Stimulated activated effector memory CD8-positive, alpha-beta T cell treated with anti-CD3 and anti-CD28 coated beads, Interleukin-12 subunit alpha, Interleukin-12 subunit beta, amount 100 ng/mL, for 72 hours (primary cell): Measurements from ENCODE around the gene VSIG2.

ENCODE experiments used
- ATAC-seq: fragments of 150-1000 bp; cut with Tn5 transposase; 2 replicates; pipeline ENCODE4 v1.10.0; 2021
- DNase-seq, 2 donors: peaks; one replicate each; pipeline ENCODE4 v3.0.0; 2021 to 2022; ENCODE audit warnings: low spot score in 2 of 2
- H3K27ac Mint-ChIP-seq: one replicate; pipeline ENCODE4 v1.8.0; 2022; ENCODE audit warnings: mild to moderate bottlenecking, mixed read lengths
- H3K36me3 Mint-ChIP-seq: one replicate; pipeline ENCODE4 v1.8.0; 2022; ENCODE audit warnings: mild to moderate bottlenecking, mixed read lengths
- H3K4me1 Mint-ChIP-seq: one replicate; pipeline ENCODE4 v1.8.0; 2022; ENCODE audit warnings: mixed read lengths
- H3K4me3 Mint-ChIP-seq: one replicate; pipeline ENCODE4 v1.8.0; 2022; ENCODE audit warnings: mild to moderate bottlenecking, mixed read lengths
- H3K9me3 Mint-ChIP-seq: one replicate; pipeline ENCODE4 v1.8.0; 2022; ENCODE audit warnings: mixed read lengths

The VSIG2 gene, protein sequence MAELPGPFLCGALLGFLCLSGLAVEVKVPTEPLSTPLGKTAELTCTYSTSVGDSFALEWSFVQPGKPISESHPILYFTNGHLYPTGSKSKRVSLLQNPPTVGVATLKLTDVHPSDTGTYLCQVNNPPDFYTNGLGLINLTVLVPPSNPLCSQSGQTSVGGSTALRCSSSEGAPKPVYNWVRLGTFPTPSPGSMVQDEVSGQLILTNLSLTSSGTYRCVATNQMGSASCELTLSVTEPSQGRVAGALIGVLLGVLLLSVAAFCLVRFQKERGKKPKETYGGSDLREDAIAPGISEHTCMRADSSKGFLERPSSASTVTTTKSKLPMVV

DNA sequence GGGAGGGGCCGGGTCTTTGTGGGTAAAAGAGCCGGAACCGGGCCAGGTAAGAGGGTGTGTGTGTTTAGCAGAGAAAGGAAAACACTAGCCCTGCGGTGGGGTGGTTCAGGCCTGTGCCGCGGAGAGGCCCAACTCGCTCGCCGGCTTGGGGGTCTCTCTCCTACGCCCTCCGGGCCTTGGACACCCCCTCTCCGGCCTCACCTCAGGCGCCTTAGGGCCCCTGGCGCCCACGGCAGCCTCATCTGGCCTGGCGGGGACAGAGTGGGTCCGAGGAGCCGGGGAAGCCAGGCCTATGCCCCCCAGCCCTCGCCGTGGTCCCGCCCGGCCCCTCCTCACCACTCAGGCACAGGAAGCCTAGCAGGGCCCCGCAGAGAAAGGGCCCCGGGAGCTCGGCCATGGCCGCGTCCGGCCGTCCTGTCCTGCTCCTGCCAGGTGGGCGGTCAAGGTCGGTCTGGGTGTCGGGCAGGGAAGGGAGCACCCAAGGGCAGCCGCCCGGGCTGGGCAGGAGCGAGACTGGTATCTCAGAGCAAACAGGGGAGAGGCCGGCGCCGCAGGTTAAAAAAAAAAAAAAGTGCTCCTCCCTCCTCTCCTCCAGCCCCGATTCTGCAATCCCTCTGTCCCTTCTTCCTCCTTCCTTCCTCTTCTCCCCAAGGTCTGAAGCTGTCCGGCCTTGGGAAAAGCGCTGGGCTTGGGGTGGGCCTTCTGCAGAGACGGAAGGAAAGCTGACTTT lies at the start of gene VSIG2:
Gene VSIG2, minus strand, starts transcription at position 515 of the 730 bp plus-strand sequence. Its CDS starts 118 bp downstream, at position 397.
- Mint-ChIP-seq H3K36me3 (no peaks in the 10 kb centered on the region), H3K9me3 (no peaks in the 10 kb centered on the region), H3K4me3 (no peak within 1 kb of the TSS), H3K4me1 (peaks cover 6% of the 10 kb centered on the region), H3K27ac (no peak within 1 kb of the TSS)
- ATAC-seq: no peak
- no peak for DNase-seq

DNA sequence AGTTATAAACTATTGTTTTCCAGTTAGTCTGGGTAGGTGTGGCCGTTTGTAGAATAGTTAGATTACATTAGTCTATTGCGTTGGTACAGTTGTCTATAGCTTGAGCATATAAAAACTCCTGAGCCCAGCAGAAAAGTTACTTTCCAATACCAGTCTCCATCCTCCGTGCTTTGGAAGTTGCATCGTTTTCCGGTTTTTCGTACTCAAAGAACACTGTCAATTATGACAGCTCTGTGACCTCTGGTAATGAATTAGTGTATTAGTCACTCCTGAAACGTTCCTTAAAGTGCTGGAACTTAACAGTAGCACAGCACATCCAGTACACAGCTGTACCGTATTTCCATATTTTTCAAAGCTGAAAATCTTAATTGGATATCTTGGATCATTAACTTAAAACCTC lies 49.0 kb upstream of the VSIG2 start:
- ATAC-seq (peak; percentile 31), DNase-seq (no peak)
- Mint-ChIP-seq H3K27ac (peak overlapping the region; percentile 83), H3K9me3 (no peaks in the 10 kb centered on the region), H3K4me3 (peak overlapping the region; percentile 91), H3K4me1 (peaks cover 19% of the 10 kb centered on the region), H3K36me3 (no peaks in the 10 kb centered on the region)

DNA sequence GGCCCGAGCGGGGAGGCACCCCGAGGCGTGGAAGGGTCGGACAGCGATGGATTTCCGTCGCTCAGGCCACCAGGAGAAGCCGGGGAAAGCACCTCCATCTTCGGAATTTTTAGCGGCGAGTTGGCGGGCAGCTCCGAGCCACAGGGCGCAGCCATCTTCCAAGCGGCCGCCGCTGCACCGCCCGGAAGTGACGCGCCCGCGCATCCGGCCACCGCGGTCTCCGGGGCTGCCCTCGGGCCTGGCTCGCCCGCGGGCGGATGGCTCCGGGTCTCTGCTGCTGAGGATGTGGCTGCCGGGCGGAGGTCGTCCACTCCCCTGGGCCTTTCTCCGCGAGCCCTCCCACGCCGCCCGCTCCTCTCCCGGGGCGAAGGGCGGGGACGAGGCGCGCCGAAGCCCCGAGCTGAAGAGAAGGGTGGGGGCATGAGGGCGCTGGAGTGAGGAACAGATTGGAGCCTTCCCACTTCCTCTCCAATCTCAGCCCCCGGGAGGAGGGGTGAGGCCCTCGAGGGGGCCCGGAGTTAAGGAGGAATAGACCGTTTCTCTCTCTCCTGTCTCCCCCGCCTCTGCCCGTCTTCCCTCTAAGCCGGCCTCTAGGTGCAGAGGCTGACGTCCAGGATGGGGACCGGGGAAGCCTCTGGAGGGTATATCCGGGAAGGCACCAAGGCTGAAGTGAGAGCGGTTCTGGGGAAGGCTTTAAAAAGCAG lies 48.3 kb upstream of the VSIG2 start, which contains the start of gene MSANTD2:
Gene MSANTD2, minus strand, starts transcription at position 181 of the 704 bp plus-strand sequence. Its CDS starts 26 bp downstream, at position 155.
- Mint-ChIP-seq H3K4me1 (peaks cover 19% of the 10 kb centered on the region), H3K36me3 (no peaks in the 10 kb centered on the region), H3K9me3 (no peaks in the 10 kb centered on the region), H3K4me3 (peak within 1 kb of the TSS; percentile 91), H3K27ac (peak within 1 kb of the TSS; percentile 96)
- DNase-seq (peak; percentile 77 to 90), ATAC-seq (peak; percentile 94)

DNA sequence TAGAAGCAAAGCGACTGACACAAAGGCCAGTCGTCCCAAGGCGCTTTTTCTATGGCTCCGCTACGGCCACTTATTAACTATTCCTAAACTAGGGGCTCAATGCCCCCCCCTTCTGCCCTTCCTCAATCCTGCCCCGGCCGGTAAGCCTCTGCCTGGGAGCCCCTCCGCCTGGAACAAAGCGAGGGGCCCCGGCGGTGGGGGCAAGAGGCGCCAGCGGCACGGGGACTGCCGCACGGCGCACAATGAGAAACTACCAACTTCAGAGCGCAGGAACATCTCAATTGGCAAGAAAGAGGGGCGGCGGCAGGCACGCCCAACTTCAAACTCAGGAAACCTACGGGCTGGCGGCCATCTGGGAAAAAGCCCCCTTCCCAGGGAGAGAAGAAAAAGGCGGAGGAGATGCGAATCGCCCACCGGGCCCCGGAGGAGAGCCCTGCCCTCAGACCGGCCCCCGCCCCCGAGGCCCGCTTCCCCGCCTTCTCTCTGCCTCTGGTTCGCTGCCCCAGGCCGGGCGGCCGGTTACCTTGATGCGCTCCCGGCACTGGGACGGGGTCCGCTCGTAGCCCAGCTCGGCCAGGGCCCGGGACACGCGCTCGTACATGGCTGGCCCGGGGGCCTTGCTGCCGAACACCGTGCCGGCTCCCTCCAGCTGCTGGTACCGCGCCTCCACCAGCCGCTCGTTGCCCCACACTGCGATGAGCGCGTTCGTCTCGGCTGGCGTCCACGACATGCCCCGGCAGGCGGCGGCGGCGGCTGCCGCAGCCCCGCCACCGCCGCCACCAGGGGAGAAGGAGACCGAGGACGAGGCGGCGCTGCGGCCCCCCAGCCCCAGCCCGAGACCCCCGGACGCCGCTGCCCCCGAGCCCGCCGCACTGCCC lies 47.5 kb upstream of the VSIG2 start:
- Mint-ChIP-seq H3K9me3 (no peaks in the 10 kb centered on the region), H3K27ac (peak overlapping the region; percentile 96), H3K36me3 (no peaks in the 10 kb centered on the region), H3K4me3 (peak overlapping the region; percentile 91), H3K4me1 (peaks cover 19% of the 10 kb centered on the region)
- DNase-seq (peak; percentile 30 to 79), ATAC-seq (peak; percentile 72)

DNA sequence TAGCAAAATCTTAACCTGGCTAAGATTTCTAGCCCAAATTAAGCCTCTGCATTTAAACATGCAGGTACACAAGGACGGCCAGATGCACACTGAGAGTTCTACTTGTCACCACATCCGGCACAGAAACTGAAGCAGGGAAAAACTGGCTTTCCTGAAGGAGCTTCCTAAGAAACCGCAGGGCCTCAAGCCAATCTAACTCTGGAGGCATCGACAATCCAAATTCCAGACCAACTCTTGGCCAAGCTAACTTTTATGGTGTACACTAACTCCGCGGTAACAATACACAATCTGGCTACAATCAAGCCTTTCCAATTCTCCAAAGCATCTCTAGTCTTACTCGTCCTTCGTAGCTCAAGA lies 46.9 kb upstream of the VSIG2 start:
- ATAC-seq (peak; percentile 2), DNase-seq (no peak)
- Mint-ChIP-seq H3K27ac (peak overlapping the region; percentile 96), H3K9me3 (no peaks in the 10 kb centered on the region), H3K4me3 (peak overlapping the region; percentile 91), H3K36me3 (no peaks in the 10 kb centered on the region), H3K4me1 (peaks cover 19% of the 10 kb centered on the region)

DNA sequence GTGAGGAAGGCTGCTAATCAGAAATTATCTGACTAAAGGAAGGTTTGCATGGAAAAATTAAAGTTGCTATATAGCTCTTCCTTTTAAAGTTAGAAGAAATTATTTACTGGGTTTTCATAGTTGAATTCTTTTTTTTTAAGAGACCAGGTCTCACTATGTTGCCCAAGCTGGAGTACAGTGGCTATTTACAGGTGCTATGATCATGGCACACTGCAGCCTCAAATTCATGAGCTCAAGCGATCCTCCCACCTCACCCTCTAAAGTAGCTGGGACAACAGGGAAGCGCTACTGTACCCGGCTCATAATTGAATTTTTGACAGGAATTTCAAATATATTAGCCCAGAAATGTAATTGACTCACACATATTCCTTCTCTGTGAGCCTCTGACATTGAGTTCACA lies 44.3 kb upstream of the VSIG2 start:
- H3K4me1 Mint-ChIP-seq: peaks cover 35% of the 10 kb centered on the region
- no peaks in the 10 kb centered on the region for H3K9me3 Mint-ChIP-seq
- H3K4me3 Mint-ChIP-seq: no peak overlapping the region
- DNase-seq (no peak), ATAC-seq (no peak)
- H3K27ac Mint-ChIP-seq: no peak overlapping the region
- H3K36me3 Mint-ChIP-seq: no peaks in the 10 kb centered on the region

DNA sequence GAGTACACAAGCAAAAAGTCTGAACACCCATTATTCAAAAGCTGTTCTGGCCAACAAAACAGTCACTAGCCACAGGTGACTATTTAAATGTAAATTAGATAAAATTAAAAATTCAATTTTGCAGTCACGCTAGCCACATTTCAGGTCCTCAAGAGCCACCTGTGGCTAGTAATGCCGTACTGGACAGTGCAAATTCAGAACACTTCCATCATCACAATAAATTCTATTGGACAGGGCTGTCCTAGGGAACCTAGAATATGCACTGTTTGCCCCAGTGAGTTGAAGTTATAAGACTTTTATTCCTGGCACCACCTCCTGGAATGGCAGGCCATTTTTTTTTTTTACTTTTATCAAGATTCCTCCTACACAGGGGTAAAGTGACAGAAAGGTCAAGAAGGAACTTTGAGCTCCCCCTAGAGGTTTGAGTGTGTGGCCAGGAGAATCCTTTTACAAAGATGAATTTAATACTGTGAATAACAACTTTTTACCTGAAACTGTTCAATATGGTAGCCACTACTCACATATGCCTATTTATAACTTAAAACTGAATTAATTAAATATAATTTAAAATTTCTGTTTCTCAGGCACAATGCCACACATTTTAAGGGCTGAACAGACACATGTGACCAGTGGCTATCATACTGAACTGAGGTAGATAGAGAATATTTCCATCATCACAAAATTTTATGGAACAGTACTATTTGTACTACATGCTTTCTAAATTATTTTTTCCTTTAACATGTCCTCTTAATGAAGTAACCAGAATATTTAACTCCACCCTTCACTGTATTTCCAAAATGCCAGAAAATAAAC lies 41.6 kb upstream of the VSIG2 start:
- Mint-ChIP-seq H3K36me3 (no peaks in the 10 kb centered on the region), H3K27ac (no peak overlapping the region), H3K4me1 (peaks cover 37% of the 10 kb centered on the region), H3K9me3 (no peaks in the 10 kb centered on the region), H3K4me3 (no peak overlapping the region)
- DNase-seq (no peak), ATAC-seq (peak; percentile 65)

DNA sequence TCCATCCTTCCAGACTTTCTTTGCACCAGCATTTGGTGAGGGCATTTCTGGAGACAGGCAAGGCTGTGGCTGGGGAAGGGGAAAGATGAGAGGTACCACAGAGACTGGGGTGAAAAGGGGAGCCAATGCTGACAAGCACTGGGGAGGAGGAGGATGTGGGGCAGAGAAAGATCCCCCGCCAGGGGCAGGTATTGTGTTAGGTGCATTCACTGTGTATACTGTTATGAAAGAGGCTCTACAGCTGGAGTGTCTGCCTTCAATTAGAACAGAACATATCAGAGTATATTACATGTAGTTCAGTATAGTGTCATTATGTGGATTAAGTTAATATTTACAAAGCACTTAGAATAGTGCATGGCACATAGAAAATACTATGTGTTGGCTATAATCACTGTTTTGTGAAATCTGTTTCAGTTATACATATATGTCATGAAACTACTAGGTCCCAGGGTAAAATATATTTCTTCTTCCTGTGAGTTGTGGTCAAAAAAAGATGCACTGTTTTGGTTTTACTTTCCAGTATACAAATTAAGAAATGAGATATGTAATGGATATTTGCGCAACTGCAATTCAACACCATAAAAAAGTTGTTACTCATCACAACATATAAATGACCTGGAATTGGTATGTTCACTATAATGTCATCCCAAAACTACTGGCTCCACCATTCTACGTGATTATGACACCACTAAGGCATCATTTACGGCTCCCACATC lies 39.7 kb upstream of the VSIG2 start:
- Mint-ChIP-seq H3K27ac (no peak overlapping the region), H3K4me3 (no peak overlapping the region), H3K9me3 (no peaks in the 10 kb centered on the region), H3K36me3 (no peaks in the 10 kb centered on the region), H3K4me1 (peaks cover 26% of the 10 kb centered on the region)
- DNase-seq (no peak), ATAC-seq (peak; percentile 34)

DNA sequence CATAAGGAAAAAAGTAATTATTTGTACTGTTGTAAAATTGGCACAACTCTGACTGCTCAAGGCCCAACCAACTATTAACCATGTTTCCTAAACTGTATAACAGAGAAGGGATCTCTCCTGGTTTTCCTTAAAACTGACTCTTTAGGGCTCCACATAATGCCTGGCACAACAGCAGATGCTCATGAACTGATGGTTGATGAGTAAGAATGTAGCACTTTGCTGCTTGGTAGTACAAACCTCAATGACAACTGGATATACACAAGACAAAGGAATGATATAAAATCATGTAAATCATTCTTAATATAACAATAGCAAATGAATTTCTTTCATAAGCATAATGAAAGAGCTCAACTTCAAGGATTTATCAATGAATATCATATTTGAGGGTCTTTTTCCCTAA lies 36.5 kb upstream of the VSIG2 start:
- Mint-ChIP-seq H3K36me3 (no peaks in the 10 kb centered on the region), H3K27ac (no peak overlapping the region), H3K4me1 (peaks cover 26% of the 10 kb centered on the region), H3K9me3 (no peaks in the 10 kb centered on the region), H3K4me3 (no peak overlapping the region)
- no peak for ATAC-seq
- no peak for DNase-seq

DNA sequence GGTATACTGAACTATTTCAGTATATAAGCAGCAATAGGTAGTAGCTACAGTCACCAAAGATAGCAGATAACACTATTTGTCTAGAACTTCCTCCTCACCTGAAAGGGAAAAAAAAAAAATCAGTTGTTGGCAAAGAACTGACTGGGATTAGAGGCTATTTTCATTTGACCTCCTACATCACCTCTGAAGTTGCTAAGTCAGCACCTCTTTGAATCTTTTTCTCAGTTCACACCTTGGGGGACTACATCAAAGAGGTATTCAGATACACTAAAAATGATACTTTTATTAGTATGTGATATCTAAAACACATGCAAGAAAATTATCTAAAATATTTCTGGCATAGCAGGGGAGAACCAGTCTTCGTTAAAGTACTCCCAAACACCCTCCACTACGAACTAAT lies 32.0 kb upstream of the VSIG2 start:
- H3K4me1 Mint-ChIP-seq: no peaks in the 10 kb centered on the region
- H3K36me3 Mint-ChIP-seq: no peaks in the 10 kb centered on the region
- ATAC-seq (no peak), DNase-seq (no peak)
- H3K9me3 Mint-ChIP-seq: no peaks in the 10 kb centered on the region
- H3K27ac Mint-ChIP-seq: no peak overlapping the region
- no peak overlapping the region for H3K4me3 Mint-ChIP-seq

DNA sequence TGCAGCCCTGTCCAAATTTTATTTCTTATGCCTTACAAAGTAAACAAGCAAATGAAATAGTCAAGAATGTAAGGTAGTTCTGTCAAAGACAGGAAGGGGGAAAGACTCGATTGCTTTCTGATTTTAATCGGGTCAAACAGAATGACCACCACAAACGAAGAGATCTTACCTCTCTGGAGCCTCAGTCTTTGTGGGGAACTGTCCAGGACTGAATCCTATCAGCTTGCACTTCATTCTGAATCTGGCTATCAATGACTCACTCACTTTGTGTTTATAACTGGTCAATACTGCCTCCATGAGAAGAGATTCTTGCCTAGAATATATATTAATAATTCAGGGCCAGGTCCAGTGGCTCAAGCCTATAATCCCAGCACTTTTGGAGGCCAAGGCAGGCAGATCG lies 30.9 kb upstream of the VSIG2 start:
- Mint-ChIP-seq H3K36me3 (no peaks in the 10 kb centered on the region), H3K4me3 (no peak overlapping the region), H3K9me3 (no peaks in the 10 kb centered on the region), H3K4me1 (peaks cover 6% of the 10 kb centered on the region), H3K27ac (no peak overlapping the region)
- ATAC-seq (no peak), DNase-seq (no peak)

DNA sequence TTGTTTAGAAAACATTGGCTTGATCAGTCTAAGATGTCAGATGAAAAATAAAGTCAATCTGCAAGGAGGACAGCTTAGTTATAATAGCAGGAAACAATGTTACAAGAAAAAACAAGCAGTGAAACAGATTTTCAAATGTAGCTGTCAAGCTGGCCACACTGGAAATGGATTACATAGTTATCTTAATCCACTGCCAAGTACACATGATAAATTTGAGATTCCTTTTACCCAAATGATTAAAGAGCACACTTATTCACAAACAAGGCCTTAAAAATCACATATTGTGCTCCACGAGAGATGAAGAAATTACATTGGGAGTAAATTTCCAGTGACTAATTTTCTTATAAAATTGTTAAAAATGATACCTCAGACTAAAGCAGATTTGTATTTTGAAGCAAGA lies 27.5 kb upstream of the VSIG2 start:
- no peak for DNase-seq
- Mint-ChIP-seq H3K4me1 (peaks cover 18% of the 10 kb centered on the region), H3K36me3 (peaks cover 9% of the 10 kb centered on the region)

DNA sequence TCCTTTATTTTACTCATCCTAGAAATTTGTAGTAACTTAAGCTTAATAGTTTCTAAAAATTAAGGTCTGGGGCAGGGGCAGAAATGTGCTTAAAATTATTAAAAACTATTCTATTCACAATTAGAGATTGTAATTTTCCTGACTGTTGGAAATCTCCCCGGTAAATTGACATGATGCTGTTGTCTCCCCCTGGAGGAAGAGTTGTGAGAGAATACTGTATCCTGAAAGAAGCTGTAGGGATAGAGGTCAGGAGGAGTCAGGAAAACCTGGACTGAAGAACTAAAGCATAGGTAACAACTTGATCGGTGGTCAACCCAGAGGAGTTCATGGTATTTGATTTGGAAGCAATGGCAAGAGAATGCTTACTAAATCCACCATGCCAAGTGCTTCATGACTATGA lies 26.2 kb upstream of the VSIG2 start:
- Mint-ChIP-seq H3K9me3 (no peaks in the 10 kb centered on the region), H3K4me3 (no peak overlapping the region), H3K4me1 (peaks cover 18% of the 10 kb centered on the region), H3K36me3 (peaks cover 14% of the 10 kb centered on the region), H3K27ac (peak overlapping the region; percentile 24)
- DNase-seq (no peak), ATAC-seq (no peak)

More for the DNA sequence above, 27.5 kb upstream of the VSIG2 start:
- no peak for ATAC-seq
- H3K27ac Mint-ChIP-seq: no peak overlapping the region
- no peaks in the 10 kb centered on the region for H3K9me3 Mint-ChIP-seq
- no peak overlapping the region for H3K4me3 Mint-ChIP-seq
